Esophagus squamous epithelium (tissue), 5 donors: Measurements from ENCODE around the gene NLN. TPM values are rescaled to one million over a fixed set of nuclear protein-coding genes. Genes with fewer than 3 reads are reported as not detected.

Source experiments
- DNase-seq: peaks from one replicate; lab custom pipeline; 2025; lab: John Stamatoyannopoulos, UW
- H3K27ac ChIP-seq, 4 donors: fragments of 200-600 bp; sonication (generic); one replicate each; pipeline ENCODE4 v1.5.1; 2016 to 2019; ENCODE audit warnings: mild to moderate bottlenecking in 1 of 4
- H3K27me3 ChIP-seq, 4 donors: fragments of 200-600 bp; sonication (generic); 1 replicate in 3 of 4; 2 replicates in 1 of 4; pipeline versions ENCODE4 v1.5.1 to v1.6.0; 2017 to 2021; ENCODE audit warnings: antibody characterized with exemption in 1 of 4
- H3K36me3 ChIP-seq, 3 donors: fragments of 200-600 bp; sonication (generic); one replicate each; pipeline ENCODE4 v1.5.1; 2016 to 2019
- H3K4me1 ChIP-seq, 3 donors: fragments of 200-600 bp; sonication (generic); one replicate each; pipeline ENCODE4 v1.5.1; 2017 to 2019
- H3K4me3 ChIP-seq, 4 donors: fragments of 200-600 bp; sonication (generic); 1 replicate in 3 of 4; 2 replicates in 1 of 4; pipeline ENCODE4 v1.5.1; 2016 to 2019; ENCODE audit warnings: mild to moderate bottlenecking in 2 of 4, moderate library complexity in 1 of 4
- H3K9me3 ChIP-seq, 3 donors: fragments of 200-600 bp; sonication (generic); one replicate each; pipeline ENCODE4 v1.5.1; 2016 to 2019
- CTCF ChIP-seq, 6 experiments: fragments of 450-650 bp in 4 of 6; fragments of 200-600 bp in 2 of 6; sonication (generic) in 2 of 6; IDR thresholded peaks; one replicate each; pipeline ENCODE4 v1.5.1; 2016 to 2019; ENCODE audit warnings: antibody characterized with exemption in 6 of 6, mild to moderate bottlenecking in 4 of 6, moderate library complexity in 4 of 6
- POLR2A ChIP-seq, 4 donors: fragments of 450-650 bp; IDR thresholded peaks; one replicate each; pipeline ENCODE4 v1.6.1; 2017; ENCODE audit warnings: antibody characterized with exemption in 4 of 4, mild to moderate bottlenecking in 4 of 4, moderate library complexity in 3 of 4
- WGBS, 2 donors: methylation state at CpG; one replicate each; pipeline ENCODE4 v1.1.5; 2018; 5-methylcytosine and 5-hydroxymethylcytosine counted together
- intact Hi-C: fragments of 100-400 bp; cut with DNase I; formaldehyde crosslinking; loops from one replicate; pipeline ENCODE4 v1.15.0; 2022
- total RNA-seq, 4 donors: library from RNA; depleted of rRNA; stranded (reverse); fragments of >200 nt; gene quantifications; one replicate each; pipeline ENCODE4 v1.1.0, GENCODE V29; 2016
- donor health status: DM: yes; HTN: yes; CAD: no.

Gene NLN
- total RNA-seq, 4 donors from 2014 or later: 4.9 to 22.1 (median 19.2) TPM

- intact Hi-C loops: no loop called here
- H3K9me3 ChIP-seq: no peaks in the 10 kb centered on the region
- H3K4me1 ChIP-seq: no peaks in the 10 kb centered on the region
- no peak for DNase-seq
- peaks cover 0 to 30% (median 0%) of the 10 kb centered on the region in 3 donors for H3K36me3 ChIP-seq
- H3K27me3 ChIP-seq: no peaks in the 10 kb centered on the region
- no peak overlapping the region for H3K4me3 ChIP-seq
- H3K27ac ChIP-seq: no peak overlapping the region
- no peak for TF ChIP-seq CTCF (IDR thresholded peaks at IDR 0.05)
- TF ChIP-seq POLR2A (IDR thresholded peaks at IDR 0.05): no peak
- WGBS, 2 donors: 81 to 83% methylated on average over 2 of the region's 2 CpGs
These were observed 28.9 kb upstream of the NLN start for GRCh38 chr5:65693121-65693520.

GRCh38 chr5:65695162-65695755, 26.7 kb upstream of the NLN start:
- Histone ChIP-seq H3K9me3 (no peaks in the 10 kb centered on the region), H3K36me3 (peaks cover 0 to 28% (median 0%) of the 10 kb centered on the region in 3 donors), H3K27ac (no peak overlapping the region), H3K4me3 (no peak overlapping the region), H3K27me3 (no peaks in the 10 kb centered on the region), H3K4me1 (no peaks in the 10 kb centered on the region)
- TF ChIP-seq CTCF (IDR thresholded peaks at IDR 0.05): no peak
- no peak for TF ChIP-seq POLR2A (IDR thresholded peaks at IDR 0.05)
- DNase-seq: no peak
- intact Hi-C loops: no loop called here
- 84 to 85% methylated on average over 4 of the region's 4 CpGs for WGBS, 2 donors

GRCh38 chr5:65695896-65696295, 26.1 kb upstream of the NLN start:
- Histone ChIP-seq H3K27me3 (no peaks in the 10 kb centered on the region), H3K4me3 (no peak overlapping the region), H3K27ac (no peak overlapping the region), H3K9me3 (no peaks in the 10 kb centered on the region), H3K36me3 (peaks cover 0 to 24% (median 0%) of the 10 kb centered on the region in 3 donors), H3K4me1 (no peaks in the 10 kb centered on the region)
- DNase-seq: no peak
- TF ChIP-seq POLR2A (IDR thresholded peaks at IDR 0.05) (no peak), CTCF (IDR thresholded peaks at IDR 0.05) (no peak)
- intact Hi-C loops: no loop called here
- WGBS, 2 donors: 87 to 92% methylated on average over 4 of the region's 4 CpGs

- no peak for DNase-seq
- TF ChIP-seq CTCF (IDR thresholded peaks at IDR 0.05) (no peak), POLR2A (IDR thresholded peaks at IDR 0.05) (no peak)
- Histone ChIP-seq H3K36me3 (peaks cover 0 to 19% (median 0%) of the 10 kb centered on the region in 3 donors), H3K27me3 (no peaks in the 10 kb centered on the region), H3K9me3 (no peaks in the 10 kb centered on the region), H3K4me3 (no peak overlapping the region), H3K4me1 (no peaks in the 10 kb centered on the region), H3K27ac (no peak overlapping the region)
- intact Hi-C loops: no loop called here
These were observed 25.1 kb upstream of the NLN start for GRCh38 chr5:65696892-65697291.

DNA sequence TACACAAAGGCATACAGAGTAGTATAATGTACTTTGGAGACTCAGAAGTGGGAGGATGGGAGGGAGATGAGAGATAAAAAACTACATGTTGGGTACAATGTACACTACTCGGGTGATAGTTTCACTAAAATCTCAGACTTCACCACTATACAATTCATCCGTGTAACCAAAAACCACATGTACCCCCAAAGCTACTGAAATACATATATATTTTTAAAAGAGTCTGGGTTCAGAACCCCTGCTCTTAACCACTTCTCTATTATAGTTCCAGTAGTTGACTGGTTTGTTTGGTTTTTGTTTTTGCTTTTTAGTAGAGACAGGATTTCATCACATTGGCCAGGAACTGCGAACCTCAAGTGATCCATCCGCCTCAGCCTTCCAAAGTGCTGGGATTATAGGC, 22.7 kb upstream of the NLN start:
- intact Hi-C loops: no loop called here
- no peaks in the 10 kb centered on the region for H3K4me1 ChIP-seq
- WGBS, 2 donors: 78 to 98% methylated on average over 4 of the region's 4 CpGs
- no peak for DNase-seq
- H3K27ac ChIP-seq: no peak overlapping the region
- TF ChIP-seq POLR2A (IDR thresholded peaks at IDR 0.05): no peak
- no peak for TF ChIP-seq CTCF (IDR thresholded peaks at IDR 0.05)
- H3K9me3 ChIP-seq: no peaks in the 10 kb centered on the region
- H3K36me3 ChIP-seq: peaks cover 0 to 41% (median 0%) of the 10 kb centered on the region in 3 donors
- no peak overlapping the region for H3K4me3 ChIP-seq
- H3K27me3 ChIP-seq: no peaks in the 10 kb centered on the region
